IMR-90 (cell line): Measurements from ENCODE around the gene LYZL6. TPM values are rescaled to one million over a fixed set of nuclear protein-coding genes. Genes with fewer than 3 reads are reported as not detected.

Experiments used
- ATAC-seq: fragments of 200-7000 bp; cut with Tn5 transposase; 2 replicates; pipeline ENCODE4 v1.9.1; 2020; ENCODE audit warnings: low read depth, mild to moderate bottlenecking, moderate library complexity
- BruUV-seq: library from RNA; stranded (reverse); fragments of 400-500 nt; replicated peaks from 2 replicates; lab custom pipeline; 2021; lab: Mats Ljungman, UMichigan
- CTCF ChIA-PET: fragments of 300-600 bp; formaldehyde crosslinking; extraction: SDS; loops from one replicate; lab custom pipeline; 2021; ENCODE audit warnings: antibody characterized with exemption; lab: Yijun Ruan, JAX
- POLR2A ChIA-PET: fragments of 300-600 bp; sonication (Branson Sonifier 250); formaldehyde crosslinking; loops from one replicate; lab custom pipeline; 2022; ENCODE audit warnings: antibody characterized with exemption; ENCODE audit not compliant: unreplicated experiment; lab: Charles Lee
- DNase-seq: peaks from one replicate; pipeline ENCODE4 v3.0.0; 2013
- H2AFZ ChIP-seq: replicated peaks from 2 replicates; pipeline ENCODE3; 2013; ENCODE audit warnings: low read length, mild to moderate bottlenecking; ENCODE audit not compliant: poor library complexity
- H2AK5ac ChIP-seq: 2 replicates; pipeline ENCODE4 v1.6.1; 2013; ENCODE audit warnings: low read depth, low read length, inconsistent platforms
- H2AK9ac ChIP-seq: replicated peaks from 2 replicates; pipeline ENCODE3; 2013; ENCODE audit warnings: mild to moderate bottlenecking, low read depth, low read length, moderate library complexity; ENCODE audit not compliant: poor library complexity
- H2BK120ac ChIP-seq: 2 replicates; pipeline ENCODE4 v1.6.1; 2013; ENCODE audit warnings: low read depth, low read length, inconsistent platforms
- H2BK15ac ChIP-seq: 3 replicates; pipeline ENCODE4 v1.6.1; 2013; ENCODE audit warnings: low read depth, low read length, inconsistent platforms
- H2BK20ac ChIP-seq: 2 replicates; pipeline ENCODE4 v1.6.1; 2013; ENCODE audit warnings: low read depth, mild to moderate bottlenecking, inconsistent platforms, low read length, moderate library complexity
- H2BK5ac ChIP-seq: 2 replicates; pipeline ENCODE4 v1.6.1; 2013; ENCODE audit warnings: mild to moderate bottlenecking, low read depth, low read length, inconsistent platforms; ENCODE audit not compliant: poor library complexity, severe bottlenecking
- H3K14ac ChIP-seq: replicated peaks from 2 replicates; pipeline ENCODE4 v1.6.1; 2013; ENCODE audit warnings: low read depth, low read length, inconsistent platforms
- H3K18ac ChIP-seq: 2 replicates; pipeline ENCODE4 v1.6.1; 2013; ENCODE audit warnings: low read depth, low read length, control low read depth
- H3K23ac ChIP-seq: 2 replicates; pipeline ENCODE4 v1.6.1; 2013; ENCODE audit warnings: low read depth, low read length, inconsistent platforms
- H3K27ac ChIP-seq: 2 replicates; pipeline ENCODE4 v1.5.1; 2013; ENCODE audit warnings: mild to moderate bottlenecking, control low read depth, low read length; ENCODE audit not compliant: insufficient read depth
- H3K27me3 ChIP-seq: 2 replicates; pipeline ENCODE4 v1.6.1; 2013; ENCODE audit warnings: low read length; ENCODE audit not compliant: control insufficient read depth, insufficient read depth
- H3K36me3 ChIP-seq: 2 replicates; pipeline ENCODE4 v1.6.1; 2013; ENCODE audit warnings: low read length, mixed read lengths; ENCODE audit not compliant: control insufficient read depth, insufficient read depth
- H3K4ac ChIP-seq: 2 replicates; pipeline ENCODE4 v1.6.1; 2013; ENCODE audit warnings: low read depth, low read length, inconsistent platforms
- H3K4me1 ChIP-seq: 2 replicates; pipeline ENCODE4 v1.6.1; 2013; ENCODE audit warnings: low read length, mixed read lengths; ENCODE audit not compliant: control insufficient read depth, insufficient read depth
- H3K4me2 ChIP-seq: 2 replicates; pipeline ENCODE4 v1.6.1; 2013; ENCODE audit warnings: low read depth, mild to moderate bottlenecking, control low read depth, low read length, moderate library complexity
- H3K4me3 ChIP-seq: 2 replicates; pipeline ENCODE4 v1.5.1; 2013; ENCODE audit warnings: low read depth, mild to moderate bottlenecking, control low read depth, low read length, moderate library complexity; ENCODE audit not compliant: insufficient read depth
- H3K56ac ChIP-seq: 2 replicates; pipeline ENCODE4 v1.6.1; 2013; ENCODE audit warnings: low read length, inconsistent platforms; ENCODE audit not compliant: insufficient read depth; ENCODE audit errors: extremely low read depth
- H3K79me1 ChIP-seq, 2 experiments: 2 replicates each; pipeline ENCODE4 v1.6.1; 2013; ENCODE audit warnings: low read length in 2 of 2, inconsistent platforms in 1 of 2, low read depth in 1 of 2
- H3K9ac ChIP-seq: 2 replicates; pipeline ENCODE4 v1.6.1; 2013; ENCODE audit warnings: low read depth, low read length, control low read depth
- H3K9me1 ChIP-seq: 2 replicates; pipeline ENCODE4 v1.6.1; 2013; ENCODE audit warnings: low read length, inconsistent platforms; ENCODE audit not compliant: insufficient read depth
- H3K9me3 ChIP-seq: 2 replicates; pipeline ENCODE4 v1.6.1; 2013; ENCODE audit warnings: low read length; ENCODE audit not compliant: control insufficient read depth, insufficient read depth
- H4K20me1 ChIP-seq: 2 replicates; pipeline ENCODE4 v1.6.1; 2013; ENCODE audit warnings: low read length, inconsistent platforms; ENCODE audit not compliant: insufficient read depth
- H4K5ac ChIP-seq: 2 replicates; pipeline ENCODE4 v1.6.1; 2013; ENCODE audit warnings: mild to moderate bottlenecking, low read depth, low read length, control low read depth
- H4K8ac ChIP-seq, 2 experiments: 2 replicates each; pipeline ENCODE4 v1.6.1; 2013; ENCODE audit warnings: low read depth in 2 of 2, low read length in 2 of 2, control low read depth in 1 of 2, inconsistent platforms in 1 of 2
- H4K91ac ChIP-seq: 2 replicates; pipeline ENCODE4 v1.6.1; 2013; ENCODE audit warnings: low read depth, low read length, inconsistent platforms; ENCODE audit not compliant: insufficient read depth
- BHLHE40 ChIP-seq: fragments of 150-350 bp; IDR thresholded peaks from 2 replicates; pipeline ENCODE4 v1.6.1; 2016; ENCODE audit warnings: mild to moderate bottlenecking, low read depth, low read length
- CEBPB ChIP-seq: IDR thresholded peaks from 2 replicates; pipeline ENCODE4 v1.6.1; 2012; ENCODE audit warnings: low read depth, low read length, improper control_type of control experiment
- CHD1 ChIP-seq: IDR thresholded peaks from 2 replicates; pipeline ENCODE4 v1.6.1; 2012; ENCODE audit warnings: low read depth, low read length, improper control_type of control experiment
- CTCF ChIP-seq: conservative IDR thresholded peaks from 2 replicates; pipeline ENCODE4 v1.5.1; 2012; ENCODE audit warnings: mild to moderate bottlenecking, low read depth, low read length, improper control_type of control experiment
- ELK1 ChIP-seq: fragments of 150-350 bp; IDR thresholded peaks from 2 replicates; pipeline ENCODE4 v1.6.1; 2016; ENCODE audit warnings: low read depth, mild to moderate bottlenecking, low read length, moderate library complexity, borderline replicate concordance
- FOS ChIP-seq: fragments of 150-350 bp; IDR thresholded peaks from 2 replicates; pipeline ENCODE4 v1.6.1; 2016; ENCODE audit warnings: low read depth, low read length
- MAFK ChIP-seq: IDR thresholded peaks from 2 replicates; pipeline ENCODE4 v1.6.1; 2012; ENCODE audit warnings: low read depth, low read length, improper control_type of control experiment
- MAZ ChIP-seq: IDR thresholded peaks from 2 replicates; pipeline ENCODE4 v1.6.1; 2012; ENCODE audit warnings: low read depth, mild to moderate bottlenecking, low read length, improper control_type of control experiment, moderate library complexity, borderline replicate concordance
- MXI1 ChIP-seq: IDR thresholded peaks from 2 replicates; pipeline ENCODE4 v1.6.1; 2012; ENCODE audit warnings: low read depth, mild to moderate bottlenecking, low read length, moderate library complexity, borderline replicate concordance
- NFE2L2 ChIP-seq: fragments of 150-350 bp; IDR thresholded peaks from 2 replicates; pipeline ENCODE4 v1.6.1; 2016; ENCODE audit warnings: low read depth, mild to moderate bottlenecking, low read length
- POLR2A ChIP-seq: IDR thresholded peaks from 2 replicates; pipeline ENCODE4 v1.6.1; 2012; ENCODE audit warnings: mild to moderate bottlenecking, low read depth, low read length
- RAD21 ChIP-seq: IDR thresholded peaks from 2 replicates; pipeline ENCODE4 v1.6.1; 2012; ENCODE audit warnings: low read length, improper control_type of control experiment
- RCOR1 ChIP-seq: IDR thresholded peaks from 2 replicates; pipeline ENCODE4 v1.6.1; 2012; ENCODE audit warnings: mild to moderate bottlenecking, low read length, improper control_type of control experiment; ENCODE audit not compliant: insufficient replicate concordance
- RFX5 ChIP-seq: IDR thresholded peaks from 2 replicates; pipeline ENCODE4 v1.8.0; 2012; ENCODE audit warnings: low read depth, mild to moderate bottlenecking, low read length, moderate library complexity
- USF2 ChIP-seq: fragments of 150-350 bp; IDR thresholded peaks from 2 replicates; pipeline ENCODE4 v1.6.1; 2017; ENCODE audit warnings: mild to moderate bottlenecking, antibody characterized with exemption, low read length, low read depth
- WGBS, 2 experiments: methylation state at CpG; one replicate each; pipeline versions ENCODE4 v1.1.5 to v1.1.7; 2013; ENCODE audit warnings: missing lambda C conversion rate in 2 of 2; ENCODE audit not compliant: insufficient read length in 1 of 2; ENCODE audit errors: extremely low coverage in 2 of 2; 5-methylcytosine and 5-hydroxymethylcytosine counted together
- dilution Hi-C: fragments of 300-500 bp; cut with HindIII; formaldehyde crosslinking; loops from one replicate; pipeline ENCODE4 v1.14.3; 2018; ENCODE audit warnings: low sequenced_read_pairs; ENCODE audit not compliant: unreplicated experiment
- in situ Hi-C: fragments of 300-500 bp; cut with MboI; formaldehyde crosslinking; loops from 3 replicates; pipeline ENCODE4 v1.14.3; 2019; ENCODE audit warnings: low sequenced_read_pairs, inconsistent platforms, mixed read lengths
- intact Hi-C: fragments of 100-400 bp; cut with micrococcal nuclease; formaldehyde crosslinking; loops from 2 replicates; pipeline ENCODE4 v1.10.0; 2022
- polyA plus RNA-seq, 3 experiments: library from polyadenylated mRNA; depleted of rRNA; stranded (reverse); fragments of >200 nt; gene quantifications; 2 replicates each; pipeline ENCODE4 v1.2.3, GENCODE V29; 2012; ENCODE audit warnings: low replicate concordance in 1 of 3
- total RNA-seq: library from RNA; depleted of rRNA; stranded (reverse); fragments of >200 nt; gene quantifications from 2 replicates; pipeline ENCODE4 v1.2.3, GENCODE V29; 2012

LYZL6 gene
- total and polyA plus RNA-seq, 2 of the 4 experiments (the other 2 are of a cell fraction): not detected

- no CpG with 5 or more reads among the region's 7 CpGs for WGBS, 2 experiments
- H3K36me3 ChIP-seq: no peaks in the 10 kb centered on the region
- H2BK15ac ChIP-seq: no peak overlapping the region
- no peak overlapping the region for H3K18ac ChIP-seq
- TF ChIP-seq RAD21: no peak
- no peak for TF ChIP-seq CHD1
- TF ChIP-seq MXI1: no peak
- TF ChIP-seq CEBPB: no peak
- no peak for TF ChIP-seq MAZ
- no peak for TF ChIP-seq MAFK
- TF ChIP-seq USF2: no peak
- no peak for TF ChIP-seq CTCF
- TF ChIP-seq ELK1: no peak
- no peak for TF ChIP-seq POLR2A
- TF ChIP-seq NFE2L2: no peak
- no peak for TF ChIP-seq FOS
- no peak for TF ChIP-seq RCOR1
- TF ChIP-seq BHLHE40: no peak
- TF ChIP-seq RFX5: no peak
- ATAC-seq (no peak), DNase-seq (no peak)
- no peak overlapping the region for H2AK9ac ChIP-seq
- intact Hi-C loops (no loop called here), in situ Hi-C loops (no loop called here), dilution Hi-C loops (no loop called here)
- CTCF ChIA-PET: interaction anchor here (0.6 kb wide), 1 partner anchor 239 kb away, joined by 3 read pairs; no protein-coding TSS in a partner anchor
- no peaks in the 10 kb centered on the region for H3K4me1 ChIP-seq
- H4K5ac ChIP-seq: no peak overlapping the region
- no peaks in the 10 kb centered on the region for H3K79me1 ChIP-seq
- BruUV-seq: no TSS peak
- no peak overlapping the region for H4K91ac ChIP-seq
- H3K14ac ChIP-seq: no peak overlapping the region
- no peak overlapping the region for H3K4me2 ChIP-seq
- no peak overlapping the region for H3K9ac ChIP-seq
- H3K9me1 ChIP-seq: no peaks in the 10 kb centered on the region
- H4K8ac ChIP-seq: no peak overlapping the region
- H4K20me1 ChIP-seq: no peaks in the 10 kb centered on the region
- no peak overlapping the region for H3K4ac ChIP-seq
- H3K27ac ChIP-seq: no peak overlapping the region
- H2BK5ac ChIP-seq: no peak overlapping the region
- H3K56ac ChIP-seq: no peak overlapping the region
- H3K23ac ChIP-seq: no peak overlapping the region
- POLR2A ChIA-PET: no interaction called here
- H2BK120ac ChIP-seq: no peak overlapping the region
- H2BK20ac ChIP-seq: no peak overlapping the region
- peaks cover 2% of the 10 kb centered on the region; the same call in 1 of the 2 replicates for H3K27me3 ChIP-seq
- H3K9me3 ChIP-seq: no peaks in the 10 kb centered on the region
- H3K4me3 ChIP-seq: no peak overlapping the region
- no peak overlapping the region for H2AK5ac ChIP-seq
- no peak overlapping the region for H2AFZ ChIP-seq
Observed at GRCh38 chr17:35953720-35954119, 10.2 kb upstream of the LYZL6 start.
